Suprapubic skin (tissue), 4 donors: ENCODE data around the gene PHACTR1.

ENCODE experiments used
- POLR2A ChIP-seq, 2 donors: fragments of 450-650 bp; IDR thresholded peaks; one replicate each; pipeline ENCODE4 v1.6.1; 2017; ENCODE audit warnings: antibody characterized with exemption in 2 of 2, mild to moderate bottlenecking in 2 of 2, moderate library complexity in 2 of 2
- POLR2AphosphoS5 ChIP-seq, 3 donors: sonication (generic); formaldehyde crosslinking; IDR thresholded peaks; one replicate each; pipeline ENCODE4 v1.6.1; 2017; ENCODE audit warnings: antibody characterized with exemption in 3 of 3
- TF ChIP-seq, protein P1 (sequence below), 2 donors: fragments of 200-600 bp in 1 of 2; fragments of 450-650 bp in 1 of 2; sonication (generic) in 1 of 2; IDR thresholded peaks; one replicate each; pipeline ENCODE4 v1.5.1; 2016 to 2019; ENCODE audit warnings: antibody characterized with exemption in 2 of 2, mild to moderate bottlenecking in 1 of 2, moderate library complexity in 1 of 2

DNA sequence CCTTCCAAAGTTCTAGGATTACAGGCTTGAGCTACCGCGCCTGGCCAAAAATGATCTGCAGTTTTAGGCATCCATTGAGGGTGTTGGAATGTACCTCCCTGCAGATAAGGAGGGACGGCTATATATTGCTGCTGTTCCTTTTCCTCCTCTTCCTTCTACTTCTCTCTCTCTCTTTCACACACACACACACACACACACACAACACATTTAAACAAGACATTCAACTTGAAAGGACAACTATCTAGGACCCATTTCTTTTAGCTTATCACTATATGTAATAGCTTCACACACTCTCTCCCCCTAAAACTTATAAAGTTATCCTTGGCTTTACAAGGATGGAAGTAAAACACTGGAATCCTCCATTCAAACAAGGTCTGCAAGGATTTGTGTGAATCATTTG, 260.6 kb downstream of the PHACTR1 start:
- TF ChIP-seq, protein P1, sequence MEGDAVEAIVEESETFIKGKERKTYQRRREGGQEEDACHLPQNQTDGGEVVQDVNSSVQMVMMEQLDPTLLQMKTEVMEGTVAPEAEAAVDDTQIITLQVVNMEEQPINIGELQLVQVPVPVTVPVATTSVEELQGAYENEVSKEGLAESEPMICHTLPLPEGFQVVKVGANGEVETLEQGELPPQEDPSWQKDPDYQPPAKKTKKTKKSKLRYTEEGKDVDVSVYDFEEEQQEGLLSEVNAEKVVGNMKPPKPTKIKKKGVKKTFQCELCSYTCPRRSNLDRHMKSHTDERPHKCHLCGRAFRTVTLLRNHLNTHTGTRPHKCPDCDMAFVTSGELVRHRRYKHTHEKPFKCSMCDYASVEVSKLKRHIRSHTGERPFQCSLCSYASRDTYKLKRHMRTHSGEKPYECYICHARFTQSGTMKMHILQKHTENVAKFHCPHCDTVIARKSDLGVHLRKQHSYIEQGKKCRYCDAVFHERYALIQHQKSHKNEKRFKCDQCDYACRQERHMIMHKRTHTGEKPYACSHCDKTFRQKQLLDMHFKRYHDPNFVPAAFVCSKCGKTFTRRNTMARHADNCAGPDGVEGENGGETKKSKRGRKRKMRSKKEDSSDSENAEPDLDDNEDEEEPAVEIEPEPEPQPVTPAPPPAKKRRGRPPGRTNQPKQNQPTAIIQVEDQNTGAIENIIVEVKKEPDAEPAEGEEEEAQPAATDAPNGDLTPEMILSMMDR (IDR thresholded peaks at IDR 0.05): no peak
- TF ChIP-seq POLR2A (IDR thresholded peaks at IDR 0.05) (no peak), POLR2AphosphoS5 (IDR thresholded peaks at IDR 0.05) (no peak)
